HL-60 (cell line): ENCODE measurements around the gene SHB.

Experiments used
- DNase-seq, 2 experiments: peaks; one replicate each; pipeline ENCODE4 v3.0.0-alpha.2; 2010 to 2020; ENCODE audit warnings: low read depth in 1 of 2, low spot score in 1 of 2
- H3K27ac ChIP-seq: fragments of 250-450 bp; sonication (Bioruptor Pico); replicated peaks from 2 replicates; pipeline ENCODE4 v1.5.1; 2020; ENCODE audit warnings: mild to moderate bottlenecking, moderate library complexity
- H3K27me3 ChIP-seq: fragments of 250-450 bp; sonication (Bioruptor Pico); 2 replicates; pipeline ENCODE4 v1.5.1; 2021; ENCODE audit warnings: mild to moderate bottlenecking, moderate library complexity; ENCODE audit not compliant: insufficient read depth, poor library complexity, severe bottlenecking
- H3K4me3 ChIP-seq: replicated peaks from 2 replicates; pipeline ENCODE4 v1.5.1; 2011; ENCODE audit warnings: mild to moderate bottlenecking, control low read depth, low read length; ENCODE audit not compliant: insufficient read depth
- CTCF ChIP-seq: IDR thresholded peaks from one replicate; pipeline ENCODE4 v1.5.1; 2011; ENCODE audit warnings: low read length, control low read depth, inconsistent platforms; ENCODE audit not compliant: insufficient read depth
- GABPA ChIP-seq: IDR thresholded peaks from 2 replicates; pipeline ENCODE4 v1.6.1; 2012; ENCODE audit warnings: low read depth
- POLR2AphosphoS5 ChIP-seq: IDR thresholded peaks from 2 replicates; pipeline ENCODE4 v1.6.1; 2012; ENCODE audit warnings: low read depth
- SPI1 ChIP-seq: IDR thresholded peaks from 2 replicates; pipeline ENCODE4 v1.6.1; 2012; ENCODE audit warnings: low read depth, mild to moderate bottlenecking, borderline replicate concordance
- TF ChIP-seq, protein P1 (sequence below): IDR thresholded peaks from 2 replicates; pipeline ENCODE4 v1.6.1; 2012; ENCODE audit warnings: low read depth; ENCODE audit not compliant: insufficient replicate concordance

The SHB gene

DNA sequence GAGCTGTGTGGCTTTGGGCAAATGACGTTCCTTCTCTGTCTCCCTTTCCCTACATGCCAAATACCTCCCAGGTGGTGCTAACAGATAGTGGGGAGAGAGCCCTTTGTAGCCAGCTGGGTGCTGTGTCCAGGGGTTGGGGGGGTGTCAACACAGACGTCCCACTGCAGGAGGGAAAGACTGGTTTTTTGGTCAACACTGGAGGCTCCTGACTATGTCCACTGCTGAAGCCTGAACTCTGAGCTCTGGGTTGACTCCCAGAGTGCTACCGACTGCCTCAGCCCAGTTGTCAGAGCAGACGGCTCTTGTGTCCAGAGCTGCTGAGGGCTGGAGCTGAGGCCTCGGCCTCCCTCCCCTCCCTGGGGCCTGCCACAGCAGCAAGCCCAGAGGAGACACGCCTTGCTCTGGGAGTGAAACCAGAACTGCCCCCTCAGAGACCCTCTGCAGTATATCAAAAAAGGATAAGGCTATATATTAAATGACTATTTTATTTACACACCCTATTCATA, 150.3 kb downstream of the SHB start:
- Histone ChIP-seq H3K27ac (no peak overlapping the region), H3K27me3 (no peaks in the 10 kb centered on the region), H3K4me3 (no peak overlapping the region)
- TF ChIP-seq CTCF (no peak), SPI1 (no peak), GABPA (no peak), POLR2AphosphoS5 (no peak)
- TF ChIP-seq, protein P1, sequence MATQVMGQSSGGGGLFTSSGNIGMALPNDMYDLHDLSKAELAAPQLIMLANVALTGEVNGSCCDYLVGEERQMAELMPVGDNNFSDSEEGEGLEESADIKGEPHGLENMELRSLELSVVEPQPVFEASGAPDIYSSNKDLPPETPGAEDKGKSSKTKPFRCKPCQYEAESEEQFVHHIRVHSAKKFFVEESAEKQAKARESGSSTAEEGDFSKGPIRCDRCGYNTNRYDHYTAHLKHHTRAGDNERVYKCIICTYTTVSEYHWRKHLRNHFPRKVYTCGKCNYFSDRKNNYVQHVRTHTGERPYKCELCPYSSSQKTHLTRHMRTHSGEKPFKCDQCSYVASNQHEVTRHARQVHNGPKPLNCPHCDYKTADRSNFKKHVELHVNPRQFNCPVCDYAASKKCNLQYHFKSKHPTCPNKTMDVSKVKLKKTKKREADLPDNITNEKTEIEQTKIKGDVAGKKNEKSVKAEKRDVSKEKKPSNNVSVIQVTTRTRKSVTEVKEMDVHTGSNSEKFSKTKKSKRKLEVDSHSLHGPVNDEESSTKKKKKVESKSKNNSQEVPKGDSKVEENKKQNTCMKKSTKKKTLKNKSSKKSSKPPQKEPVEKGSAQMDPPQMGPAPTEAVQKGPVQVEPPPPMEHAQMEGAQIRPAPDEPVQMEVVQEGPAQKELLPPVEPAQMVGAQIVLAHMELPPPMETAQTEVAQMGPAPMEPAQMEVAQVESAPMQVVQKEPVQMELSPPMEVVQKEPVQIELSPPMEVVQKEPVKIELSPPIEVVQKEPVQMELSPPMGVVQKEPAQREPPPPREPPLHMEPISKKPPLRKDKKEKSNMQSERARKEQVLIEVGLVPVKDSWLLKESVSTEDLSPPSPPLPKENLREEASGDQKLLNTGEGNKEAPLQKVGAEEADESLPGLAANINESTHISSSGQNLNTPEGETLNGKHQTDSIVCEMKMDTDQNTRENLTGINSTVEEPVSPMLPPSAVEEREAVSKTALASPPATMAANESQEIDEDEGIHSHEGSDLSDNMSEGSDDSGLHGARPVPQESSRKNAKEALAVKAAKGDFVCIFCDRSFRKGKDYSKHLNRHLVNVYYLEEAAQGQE: no peak
- DNase-seq: no peak

- no peak overlapping the region for H3K27ac ChIP-seq
- no peaks in the 10 kb centered on the region for H3K27me3 ChIP-seq
- no peak overlapping the region for H3K4me3 ChIP-seq
- TF ChIP-seq GABPA (no peak), POLR2AphosphoS5 (no peak), SPI1 (no peak), CTCF (no peak)
- TF ChIP-seq, protein P1: no peak
- DNase-seq: no peak
Observed at GRCh38 chr9:37917801-37918664, 151.0 kb downstream of the SHB start.

DNA sequence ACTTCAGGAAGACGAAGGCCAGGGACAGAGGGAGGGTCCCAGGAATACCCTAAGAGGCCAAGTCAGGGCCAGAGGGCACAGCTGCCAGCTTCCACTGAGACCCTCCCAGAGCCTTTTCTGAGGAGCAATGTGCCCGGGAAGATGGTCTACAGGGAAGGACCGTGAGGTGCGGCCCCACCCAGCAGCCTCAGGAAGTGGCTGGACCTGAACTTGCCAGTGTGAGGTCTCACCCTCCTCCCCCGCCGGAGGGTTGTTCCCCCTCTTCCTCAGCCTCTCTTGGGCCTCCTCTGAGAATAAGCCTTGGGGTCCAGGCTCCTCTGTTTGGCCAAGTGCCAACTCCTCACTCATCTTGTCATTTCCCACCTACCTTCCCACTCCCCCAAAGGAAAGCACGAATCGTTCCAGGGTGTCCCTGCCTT, 151.7 kb downstream of the SHB start:
- no peak for DNase-seq
- Histone ChIP-seq H3K27ac (no peak overlapping the region), H3K27me3 (no peaks in the 10 kb centered on the region), H3K4me3 (no peak overlapping the region)
- TF ChIP-seq SPI1: no peak
- TF ChIP-seq GABPA: no peak
- TF ChIP-seq CTCF: no peak
- TF ChIP-seq, protein P1: no peak
- TF ChIP-seq POLR2AphosphoS5: no peak
